ENCODE results near the gene RBKS.

Gene RBKS

DNA sequence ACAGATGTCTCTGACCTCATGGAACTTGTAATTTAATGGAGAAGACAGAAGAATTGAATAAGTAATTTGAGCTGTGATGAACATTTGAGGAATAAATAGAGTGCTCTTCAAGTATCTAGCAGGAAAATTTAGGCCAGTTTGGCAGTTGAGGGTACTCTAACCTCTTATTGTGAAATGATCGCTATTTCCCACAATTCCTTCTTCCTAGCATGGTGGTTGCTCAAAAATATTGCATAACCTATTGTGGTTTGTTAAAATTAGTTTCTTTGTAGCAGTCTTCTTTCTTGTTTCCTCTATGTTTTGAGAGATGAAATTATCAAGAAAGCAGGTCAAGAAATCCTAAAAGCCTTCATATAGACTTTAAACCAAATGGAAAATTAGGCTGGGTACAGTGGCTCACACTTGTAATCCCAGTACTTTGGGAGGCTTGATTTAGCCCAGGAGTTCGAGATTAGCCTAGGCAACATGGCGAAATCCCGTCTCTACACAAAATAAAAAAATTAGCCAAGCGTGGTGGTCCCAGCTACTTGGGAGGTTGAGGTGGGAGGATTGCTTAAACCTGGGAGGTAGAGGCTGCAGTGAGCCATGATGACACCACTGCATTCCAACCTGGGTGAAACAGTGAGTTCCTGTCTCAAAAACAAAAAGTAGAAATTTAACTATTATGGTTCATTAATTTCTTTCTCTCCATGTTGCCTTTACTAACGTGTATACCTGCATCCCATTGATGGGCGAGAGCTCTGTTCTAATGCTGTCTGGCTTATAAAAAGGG lies 58.7 kb downstream of the RBKS start:
- DNase-seq (ENCODE audit: low read depth), result no peak

- DNase-seq (ENCODE audit: low read depth), result no peak
Measured at GRCh38 chr2:27830656-27831055, 59.5 kb downstream of the RBKS start.

DNA sequence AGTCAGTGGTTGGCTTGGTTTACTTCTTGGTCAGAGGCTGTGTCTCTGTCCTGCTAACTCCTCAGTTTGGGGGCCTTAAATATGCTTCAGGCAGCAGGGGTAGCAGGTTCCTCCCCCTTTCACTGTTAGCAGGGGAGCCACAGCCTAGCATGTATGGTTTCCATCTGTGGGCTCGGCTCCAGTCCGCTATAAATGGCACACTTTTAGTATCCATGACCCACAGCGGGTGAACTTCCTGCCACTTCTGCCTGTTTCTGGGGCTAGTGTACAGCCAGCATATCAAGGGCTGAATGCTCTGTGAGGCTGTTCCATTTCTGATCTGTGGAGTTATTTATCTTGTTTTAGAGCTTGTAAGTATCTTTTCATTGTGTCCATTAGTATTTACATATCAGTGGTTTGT lies 60.4 kb downstream of the RBKS start:
- DNase-seq (ENCODE audit: low read depth), result no peak

GRCh38 chr2:27828305-27828704 lies 61.9 kb downstream of the RBKS start:
- DNase-seq (ENCODE audit: low read depth), result no peak

GRCh38 chr2:27824401-27824800 lies 65.8 kb downstream of the RBKS start:
- no peak for DNase-seq (ENCODE audit: low read depth)

DNA sequence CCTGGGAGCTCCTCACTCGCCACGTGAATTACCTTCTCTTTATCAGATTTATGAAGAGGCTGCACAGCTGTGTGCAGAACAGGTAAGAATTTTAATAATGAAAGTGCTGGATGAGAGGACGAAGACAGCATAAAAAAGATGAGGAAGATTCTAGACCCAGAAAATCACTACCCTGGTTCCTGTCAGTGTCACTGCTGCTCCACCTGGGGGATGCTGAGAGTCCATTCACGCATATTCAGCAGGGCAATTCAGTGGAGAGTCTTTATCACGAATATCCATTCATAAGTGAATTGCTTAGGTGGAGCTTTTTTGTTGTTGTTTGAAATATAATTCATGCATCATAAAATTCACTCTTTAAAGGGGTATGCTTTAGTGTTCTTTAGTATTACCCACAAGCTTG lies 66.6 kb downstream of the RBKS start:
- no peak for DNase-seq (ENCODE audit: low read depth)

GRCh38 chr2:27823135-27823534 lies 67.1 kb downstream of the RBKS start:
- DNase-seq (ENCODE audit: low read depth), result no peak

DNA sequence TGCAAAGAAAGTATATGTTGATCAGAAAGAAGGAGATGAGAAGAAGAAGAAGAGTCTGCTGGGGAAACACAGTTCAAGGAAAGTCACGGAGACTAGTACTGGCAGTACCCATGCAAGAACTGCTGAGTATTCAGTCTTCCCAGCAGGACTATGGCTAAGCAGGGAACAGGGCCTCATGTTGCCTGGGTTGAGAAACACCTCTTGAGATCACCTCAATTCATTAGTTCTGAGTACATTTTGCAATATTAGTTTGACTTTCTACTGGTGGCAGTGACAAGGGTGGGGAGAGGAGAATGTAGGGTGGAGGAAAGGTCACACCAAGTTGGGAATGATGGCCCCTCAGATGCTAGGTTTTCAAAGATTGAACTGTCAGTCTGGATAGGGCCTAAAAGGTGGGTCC lies 68.1 kb downstream of the RBKS start:
- DNase-seq (ENCODE audit: low read depth), result no peak

- DNase-seq (ENCODE audit: low read depth), result no peak
Measured at GRCh38 chr2:27815860-27816438, 74.2 kb downstream of the RBKS start.

GRCh38 chr2:27814758-27815157 lies 75.4 kb downstream of the RBKS start:
- no peak for DNase-seq (ENCODE audit: low read depth)

- no peak for DNase-seq (ENCODE audit: low read depth)
Measured at GRCh38 chr2:27811768-27812167, 78.4 kb downstream of the RBKS start.

- DNase-seq (ENCODE audit: low read depth), result no peak
Measured at GRCh38 chr2:27810455-27810854, 79.7 kb downstream of the RBKS start.

DNA sequence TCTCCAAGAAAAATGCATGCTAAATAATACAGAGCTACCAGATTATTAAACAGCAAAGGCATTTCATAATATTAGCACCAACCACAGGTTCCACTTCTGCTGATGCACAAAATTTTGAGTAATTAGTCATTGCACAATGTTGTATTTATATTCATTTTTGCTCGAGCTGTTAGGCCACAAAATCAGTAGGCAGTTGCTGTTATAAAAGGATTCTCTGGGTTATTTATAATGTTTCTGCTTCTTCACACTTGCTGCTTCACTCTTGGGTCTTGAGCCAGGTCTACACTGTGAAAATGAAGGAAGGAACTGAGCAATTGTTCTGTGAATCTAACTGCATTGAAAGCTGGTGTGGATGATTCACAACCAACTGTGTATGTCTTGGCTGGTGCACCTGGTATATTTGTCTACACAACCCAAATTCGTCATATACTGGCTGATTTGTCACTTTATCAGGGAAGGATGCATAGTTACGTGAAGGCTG lies 80.4 kb downstream of the RBKS start:
- DNase-seq (ENCODE audit: low read depth), result no peak

DNA sequence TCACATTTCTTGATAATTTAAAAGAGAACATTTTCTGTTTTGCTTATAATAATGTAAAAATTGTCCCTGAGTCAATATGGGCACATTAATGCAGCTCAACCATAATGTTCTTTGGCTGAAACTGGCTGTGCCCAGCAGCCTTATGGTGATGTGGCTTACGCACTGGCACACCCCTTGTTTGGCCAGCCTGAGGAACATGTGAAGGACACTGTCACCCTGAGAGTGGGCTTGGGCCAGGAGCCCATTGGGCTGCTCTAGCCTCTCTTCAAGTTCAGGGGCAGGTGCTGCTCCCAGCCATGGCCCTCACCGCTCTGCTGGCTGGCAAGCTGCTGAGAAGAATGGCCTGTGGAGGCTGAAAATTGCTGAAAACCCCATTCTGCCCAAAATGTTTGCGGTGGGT lies 81.2 kb downstream of the RBKS start:
- no peak for DNase-seq (ENCODE audit: low read depth)

- no peak for DNase-seq (ENCODE audit: low read depth)
Measured at GRCh38 chr2:27808418-27808817, 81.8 kb downstream of the RBKS start.

GRCh38 chr2:27807476-27807875 lies 82.7 kb downstream of the RBKS start:
- no peak for DNase-seq (ENCODE audit: low read depth)

DNA sequence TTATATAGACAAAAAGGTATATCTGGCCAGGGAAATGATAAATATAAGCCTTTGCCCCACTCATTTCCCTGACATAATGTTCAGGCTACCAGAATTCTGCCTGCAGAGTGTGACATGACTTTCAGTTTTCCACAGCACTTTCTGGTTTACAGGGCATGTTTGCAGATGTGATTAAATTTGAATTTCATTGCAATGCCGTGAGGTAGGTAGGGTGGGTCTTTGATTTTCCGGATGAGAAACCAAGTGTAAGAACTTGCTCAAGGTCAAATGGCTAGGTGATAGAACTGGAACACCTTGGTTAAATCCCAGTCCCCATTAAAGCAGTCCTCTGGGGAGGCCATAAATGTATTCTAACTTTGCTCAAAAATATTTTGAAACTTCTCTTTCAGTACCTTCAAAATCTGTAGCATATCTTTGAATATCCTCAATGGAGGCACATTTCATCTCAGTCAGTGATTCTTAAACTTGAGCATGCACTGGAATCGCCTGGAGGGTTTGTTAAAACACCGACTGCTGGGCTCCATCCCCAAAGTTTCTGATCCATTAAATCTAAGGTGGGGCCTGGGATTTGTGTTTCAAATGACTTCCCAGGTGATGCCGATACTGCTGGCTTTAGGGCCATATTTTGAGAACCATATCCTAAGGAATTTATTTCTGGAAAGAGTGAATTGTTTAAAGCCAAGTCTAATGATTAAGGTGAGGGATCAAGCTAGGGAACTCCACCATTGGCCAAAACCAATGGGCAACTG lies 83.7 kb downstream of the RBKS start:
- DNase-seq (ENCODE audit: low read depth), result no peak

GRCh38 chr2:27805180-27805579 lies 85.0 kb downstream of the RBKS start:
- no peak for DNase-seq (ENCODE audit: low read depth)

DNA sequence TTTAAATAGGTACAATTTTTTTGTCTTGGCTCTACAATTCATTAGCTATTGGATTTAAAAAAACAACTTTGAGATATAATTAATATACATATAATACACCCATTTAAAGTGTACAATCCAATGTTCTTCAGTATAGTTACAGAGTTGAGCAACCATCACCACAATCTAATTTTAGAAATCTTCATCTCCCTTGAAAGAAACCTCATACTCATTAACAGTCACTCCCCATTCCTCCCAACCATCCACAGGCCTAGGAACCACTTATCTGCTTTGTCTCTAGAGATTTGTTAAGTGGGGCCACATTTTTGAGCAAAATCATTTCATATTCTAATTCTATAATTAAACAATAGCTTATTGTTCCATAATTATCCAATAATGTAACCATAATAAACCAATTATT lies 86.0 kb downstream of the RBKS start:
- no peak for DNase-seq (ENCODE audit: low read depth)

GRCh38 chr2:27803046-27803445 lies 87.1 kb downstream of the RBKS start:
- DNase-seq (ENCODE audit: low read depth), result no peak

- no peak for DNase-seq (ENCODE audit: low read depth)
Measured at GRCh38 chr2:27802547-27802946, 87.6 kb downstream of the RBKS start.

DNA sequence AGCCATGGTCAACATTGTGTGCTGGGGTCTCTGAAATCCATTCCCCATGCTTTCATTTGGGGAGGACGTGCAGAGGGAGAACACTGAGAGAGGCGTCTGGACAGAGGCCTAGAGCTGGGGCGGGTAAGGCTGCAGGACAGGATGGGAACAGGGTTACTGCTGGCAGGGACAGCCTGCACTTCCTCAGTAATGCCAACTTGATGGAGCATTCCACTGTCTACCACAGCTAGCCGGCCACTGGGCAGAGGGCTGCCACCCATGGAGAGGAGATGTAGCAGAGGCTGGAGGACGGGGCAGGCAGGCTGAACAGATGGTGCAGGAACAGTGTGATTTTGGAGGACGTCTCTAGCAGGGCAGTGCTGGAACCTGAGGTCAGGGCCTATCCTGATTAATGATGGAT lies 89.3 kb downstream of the RBKS start:
- no peak for DNase-seq (ENCODE audit: low read depth)

DNA sequence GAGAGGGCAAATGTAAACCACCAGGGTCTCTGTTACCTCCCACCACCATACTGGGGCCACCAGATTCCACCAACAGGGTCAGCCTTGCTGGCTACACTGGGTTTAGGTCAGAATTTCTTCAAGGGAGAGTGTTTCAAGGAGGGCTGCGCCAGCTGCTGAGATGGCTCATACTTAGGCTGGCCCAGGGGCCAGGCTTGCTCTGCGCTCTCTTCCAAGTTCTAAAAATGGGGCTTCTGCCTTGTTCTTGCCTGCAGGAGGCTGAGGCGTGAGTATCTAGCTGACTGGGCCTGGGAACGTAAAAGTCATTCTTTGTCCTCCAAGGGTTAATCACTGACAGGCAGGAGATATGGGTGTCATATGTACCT lies 90.6 kb downstream of the RBKS start:
- DNase-seq (ENCODE audit: low read depth), result no peak

Measured in stimulated activated CD8-positive, alpha-beta memory T cell treated with anti-CD3 and anti-CD28 coated beads, Interleukin-7, amount 100 ng/mL, for 24 hours (primary cell).